ENCODE measurements around the gene FERD3L.

Gene FERD3L

GRCh38 chr7:19161671-19162070 lies 16.4 kb upstream of the FERD3L start:
- no peak overlapping the region for H3K4me3 ChIP-seq (ENCODE audit: low read depth, low read length)
- no peaks in the 10 kb centered on the region for H3K27me3 ChIP-seq (ENCODE audit: insufficient read depth, low read depth, severe bottlenecking)
- H3K36me3 ChIP-seq = no peaks in the 10 kb centered on the region
- H3K9me3 ChIP-seq (ENCODE audit: severe bottlenecking) = no peaks in the 10 kb centered on the region
- DNase-seq = no peak
- no peak for TF ChIP-seq CTCF (IDR thresholded peaks at IDR 0.05; ENCODE audit: low read depth, low read length)
- H3K27ac ChIP-seq = no peak overlapping the region

DNA sequence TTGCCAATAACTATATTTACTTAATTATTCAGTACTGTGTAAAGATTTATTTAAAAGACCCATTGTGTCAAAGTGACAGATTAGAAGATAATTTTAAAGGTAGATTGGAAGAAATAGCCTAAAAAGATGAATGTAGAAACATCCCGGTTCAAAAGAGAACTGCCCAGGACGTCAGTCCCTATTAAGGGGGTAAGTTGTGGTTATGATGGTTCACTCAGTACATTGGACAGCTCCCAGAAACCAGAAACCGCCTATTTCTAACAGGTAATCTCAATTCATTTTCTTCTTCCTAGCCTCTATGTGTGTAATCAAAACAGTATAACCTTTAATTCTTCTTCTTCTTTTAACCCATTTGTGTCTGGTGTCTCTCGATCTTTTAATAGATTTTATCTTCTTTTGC lies 1.5 kb upstream of the FERD3L start:
- H3K4me3 ChIP-seq (ENCODE audit: low read depth, low read length) = no peak overlapping the region
- DNase-seq = no peak

GRCh38 chr7:19145434-19146115 lies 354 bp upstream of the FERD3L start:
- Histone ChIP-seq H3K9me3 (ENCODE audit: severe bottlenecking) (peaks cover 2% of the 10 kb centered on the region), H3K36me3 (no peaks in the 10 kb centered on the region), H3K27ac (no peak overlapping the region), H3K27me3 (ENCODE audit: insufficient read depth, low read depth, severe bottlenecking) (no peaks in the 10 kb centered on the region), H3K4me3 (ENCODE audit: low read depth, low read length) (no peak overlapping the region)
- no peak for DNase-seq
- TF ChIP-seq CTCF (IDR thresholded peaks at IDR 0.05; ENCODE audit: low read depth, low read length) = no peak

More for the DNA sequence above, 1.5 kb upstream of the FERD3L start:
- Histone ChIP-seq H3K27me3 (ENCODE audit: insufficient read depth, low read depth, severe bottlenecking) (no peaks in the 10 kb centered on the region), H3K36me3 (no peaks in the 10 kb centered on the region), H3K9me3 (ENCODE audit: severe bottlenecking) (peaks cover 2% of the 10 kb centered on the region), H3K27ac (no peak overlapping the region)
- no peak for TF ChIP-seq CTCF (IDR thresholded peaks at IDR 0.05; ENCODE audit: low read depth, low read length)

DNA sequence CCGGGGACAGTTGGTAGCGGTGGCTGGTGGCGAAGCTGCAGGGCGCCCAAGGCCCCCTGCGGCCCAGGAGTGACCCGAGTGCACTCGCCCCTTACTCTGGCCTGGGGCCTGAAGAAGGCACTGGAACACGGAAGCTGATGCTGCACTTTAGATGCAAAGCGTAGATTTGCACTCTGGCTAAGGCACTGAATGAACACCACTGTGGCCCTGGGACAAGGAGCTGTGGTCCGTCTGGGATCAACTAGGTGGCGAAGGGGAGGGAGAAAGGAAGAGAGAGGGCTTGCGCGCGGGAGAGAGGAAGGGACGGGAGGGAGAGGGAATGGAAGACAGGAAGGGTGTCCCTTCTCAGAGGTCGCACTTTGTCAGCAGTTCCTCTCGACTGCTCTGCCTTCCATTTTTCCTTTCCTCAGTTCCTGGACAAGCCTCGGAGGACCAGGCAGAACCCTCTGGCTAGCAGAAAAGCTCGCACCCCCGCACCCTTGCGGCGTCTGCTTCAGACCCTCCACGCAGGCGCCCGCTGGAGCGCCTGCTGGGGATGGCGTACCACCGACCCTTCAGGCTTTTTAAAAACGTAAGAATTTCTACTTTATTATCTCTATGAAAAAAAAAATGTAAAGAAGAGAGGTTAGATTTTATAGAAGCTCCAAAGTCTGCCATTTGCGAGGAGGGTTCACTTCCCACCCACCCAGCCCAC lies 1.2 kb downstream of the FERD3L start:
- no peak for DNase-seq
- no peak for TF ChIP-seq CTCF (IDR thresholded peaks at IDR 0.05; ENCODE audit: low read depth, low read length)
- H3K9me3 ChIP-seq (ENCODE audit: severe bottlenecking) = peaks cover 2% of the 10 kb centered on the region
- H3K36me3 ChIP-seq = no peaks in the 10 kb centered on the region
- H3K27me3 ChIP-seq (ENCODE audit: insufficient read depth, low read depth, severe bottlenecking) = no peaks in the 10 kb centered on the region
- H3K27ac ChIP-seq = no peak overlapping the region
- no peak overlapping the region for H3K4me3 ChIP-seq (ENCODE audit: low read depth, low read length)

DNA sequence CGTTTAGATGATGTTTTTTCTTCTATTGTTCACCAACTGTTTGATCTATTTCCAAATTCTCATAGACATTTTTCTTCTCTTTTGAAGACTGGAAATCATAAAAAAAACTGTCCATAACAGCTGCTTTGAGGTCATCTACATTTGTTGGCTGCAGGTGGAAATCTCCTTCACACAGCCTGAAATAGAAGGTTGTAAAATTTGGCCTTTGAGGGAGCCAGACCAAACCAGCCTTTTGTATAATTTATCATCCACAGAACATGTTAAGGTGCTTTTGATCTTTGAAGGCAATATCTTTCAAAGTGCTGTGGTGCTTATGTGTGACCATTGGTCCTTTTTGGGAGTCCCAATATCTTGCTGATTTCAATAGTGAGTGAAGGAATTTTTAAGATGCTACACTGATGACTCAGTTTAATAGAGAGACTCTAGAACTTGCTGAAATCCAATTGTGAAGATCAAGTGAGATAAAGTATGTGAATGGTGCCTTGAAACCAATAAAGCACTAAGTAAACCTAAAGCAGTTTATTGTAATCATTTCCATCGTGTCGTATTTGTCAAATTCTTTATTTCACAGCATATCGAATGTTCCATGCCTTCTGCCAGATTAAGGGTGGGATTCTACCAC lies 5.4 kb downstream of the FERD3L start:
- no peaks in the 10 kb centered on the region for H3K36me3 ChIP-seq
- no peak overlapping the region for H3K27ac ChIP-seq
- no peaks in the 10 kb centered on the region for H3K27me3 ChIP-seq (ENCODE audit: insufficient read depth, low read depth, severe bottlenecking)
- no peak for TF ChIP-seq CTCF (IDR thresholded peaks at IDR 0.05; ENCODE audit: low read depth, low read length)
- DNase-seq = no peak
- peaks cover 2% of the 10 kb centered on the region for H3K9me3 ChIP-seq (ENCODE audit: severe bottlenecking)
- no peak overlapping the region for H3K4me3 ChIP-seq (ENCODE audit: low read depth, low read length)
